Adrenal gland (tissue), 12 donors: ENCODE measurements around the gene PTPRQ. TPM values are rescaled to one million over a fixed set of nuclear protein-coding genes. Genes with fewer than 3 reads are reported as not detected.

ENCODE experiments used
- DNase-seq, 7 donors: peaks; one replicate each; pipeline ENCODE4 v3.0.0-alpha.2; 2019 to 2020
- H3K27ac ChIP-seq, 5 donors: fragments of 200-600 bp; sonication (generic) in 4 of 5; 1 replicate in 3 of 5; 2 replicates in 2 of 5; pipeline versions ENCODE4 v1.5.1 to v1.8.0; 2016 to 2020; ENCODE audit warnings: mild to moderate bottlenecking in 1 of 5
- H3K27me3 ChIP-seq: fragments of 200-600 bp; 2 replicates; pipeline ENCODE4 v1.8.0; 2021
- H3K36me3 ChIP-seq, 2 donors: fragments of 200-600 bp; replicated peaks in 1 of 2; 1 replicate in 1 of 2; 2 replicates in 1 of 2; pipeline versions ENCODE4 v1.5.1 to v1.8.0; 2018 to 2022
- H3K4me1 ChIP-seq, 2 donors: fragments of 200-600 bp; replicated peaks in 1 of 2; 1 replicate in 1 of 2; 2 replicates in 1 of 2; pipeline versions ENCODE4 v1.5.1 to v1.8.0; 2018 to 2021
- H3K4me3 ChIP-seq, 4 donors: fragments of 200-600 bp; sonication (generic) in 3 of 4; one replicate each; pipeline ENCODE4 v1.5.1; 2016 to 2018
- H3K9me3 ChIP-seq, 3 donors: fragments of 200-600 bp; sonication (generic) in 1 of 3; replicated peaks in 1 of 3; 1 replicate in 2 of 3; 2 replicates in 1 of 3; pipeline versions ENCODE4 v1.5.1 to v1.8.0; 2016 to 2021
- CTCF ChIP-seq, 6 experiments: fragments of 450-650 bp in 4 of 6; fragments of 200-600 bp in 2 of 6; sonication (generic) in 1 of 6; IDR thresholded peaks; 1 replicate in 5 of 6; 2 replicates in 1 of 6; pipeline versions ENCODE4 v1.5.1 to v1.8.0; 2016 to 2021; ENCODE audit warnings: antibody characterized with exemption in 6 of 6, mild to moderate bottlenecking in 2 of 6, moderate library complexity in 1 of 6
- POLR2A ChIP-seq, 2 donors: fragments of 450-650 bp; IDR thresholded peaks; one replicate each; pipeline ENCODE4 v1.6.1; 2017; ENCODE audit warnings: antibody characterized with exemption in 2 of 2, mild to moderate bottlenecking in 2 of 2, moderate library complexity in 1 of 2
- WGBS, 4 donors: extraction: QIAGEN DNeasy Blood & Tissue Kit in 2 of 4; methylation state at CpG; one replicate each; pipeline versions ENCODE4 v1.1.5 to v1.1.7; 2013 to 2017; 5-methylcytosine and 5-hydroxymethylcytosine counted together
- intact Hi-C, 2 donors: fragments of 100-400 bp; cut with DNase I; formaldehyde crosslinking; loops; one replicate each; pipeline versions ENCODE4 v1.14.1 to v1.15.0; 2022 to 2023
- polyA plus RNA-seq, 3 donors: library from polyadenylated mRNA; stranded (reverse); fragments of 200-250 nt in 2 of 3; fragments of 350-450 nt in 1 of 3; fragmentation: Illumina TruSeq in 1 of 3; extraction: RNeasy Lipid Tissue Mini Kit (QIAGEN cat#74804) in 1 of 3; gene quantifications; one replicate each; pipeline ENCODE4 v1.2.3, GENCODE V29; 2013 to 2014
- total RNA-seq, 9 donors: library from RNA; depleted of rRNA in 4 of 9; stranded (reverse); fragments of >200 nt in 4 of 9; fragments of 120-200 nt in 1 of 9; fragmentation: NEBNext Ultra II Directional in 1 of 9; extraction: Animal tissue kit (Norgen Biotek cat#: 25700) in 1 of 9; gene quantifications; one replicate each; pipeline versions ENCODE4 v1.1.0 to v1.2.4, GENCODE V29; 2013 to 2023
- donor health status: healthy with polysubstance abuse.
- donor health status: Bipolar disorder and iron deficiency.
- donor health status: DM: yes; HTN: yes; CAD: no.
- donor health status: DM: no; HTN: no; CAD: no.
- donor health status: DM: no; HTN: no; CAD: no.
- donor health status: DM: yes; HTN: yes; CAD: no.

PTPRQ gene
- total and polyA plus RNA-seq, 12 donors: under 0.01 to 0.27 (median 0.13) TPM; not detected in 2

DNA sequence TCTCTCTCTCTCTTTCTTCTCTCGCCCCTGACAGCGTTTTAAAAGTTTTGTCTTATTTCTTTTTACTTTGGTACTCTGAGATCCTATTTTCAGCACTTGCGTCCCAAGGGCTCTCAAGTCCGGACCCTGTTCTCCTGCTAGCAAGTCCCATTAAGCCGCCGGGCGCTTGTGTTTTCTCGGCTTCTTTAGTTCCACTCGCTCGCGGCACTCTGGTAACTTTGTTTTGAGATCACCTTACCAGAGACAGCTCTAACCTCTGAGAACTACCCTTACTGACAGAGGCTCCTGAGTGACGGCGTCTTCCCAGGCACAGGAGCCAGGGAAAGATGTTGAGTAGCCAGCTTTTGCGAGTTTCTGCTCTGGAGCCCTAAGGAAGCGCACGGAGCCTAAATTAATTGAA is 270.0 kb downstream of the PTPRQ start:
- TF ChIP-seq POLR2A (IDR thresholded peaks at IDR 0.05): no peak
- no peak overlapping the region for H3K4me3 ChIP-seq

DNA sequence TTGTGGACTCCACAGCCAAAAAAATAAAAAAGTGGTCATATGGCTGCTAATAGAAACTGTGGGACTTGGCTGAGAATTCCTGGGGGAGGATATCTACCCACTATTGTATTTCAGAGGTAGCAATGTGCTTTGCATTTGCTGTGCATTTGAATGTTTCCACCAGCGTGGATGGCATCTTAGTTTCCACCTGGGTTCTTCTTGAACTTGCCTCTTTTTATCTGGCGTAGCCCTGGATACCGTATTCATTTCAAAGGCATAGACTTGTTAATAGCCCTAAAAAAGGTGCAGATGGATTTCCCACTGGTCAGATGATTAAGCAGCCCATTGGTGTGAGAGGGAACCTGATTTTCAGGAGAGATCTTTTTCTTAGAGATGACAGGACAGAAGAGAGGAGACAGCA is 270.8 kb downstream of the PTPRQ start:
- intact Hi-C loops: no loop called here
- Histone ChIP-seq H3K9me3 (no peaks in the 10 kb centered on the region), H3K4me3 (no peak overlapping the region), H3K27me3 (peaks cover 23% of the 10 kb centered on the region), H3K27ac (no peak overlapping the region), H3K36me3 (no peaks in the 10 kb centered on the region), H3K4me1 (no peaks in the 10 kb centered on the region)
- WGBS, 4 donors: 39 to 69% (median 60%) methylated on average over 3 of the region's 3 CpGs
- no peak for DNase-seq
- TF ChIP-seq POLR2A (IDR thresholded peaks at IDR 0.05) (no peak), CTCF (IDR thresholded peaks at IDR 0.05) (no peak)

More for the DNA sequence above, 270.0 kb downstream of the PTPRQ start:
- Histone ChIP-seq H3K27ac (no peak overlapping the region), H3K27me3 (peaks cover 25% of the 10 kb centered on the region), H3K36me3 (no peaks in the 10 kb centered on the region), H3K4me1 (no peaks in the 10 kb centered on the region), H3K9me3 (no peaks in the 10 kb centered on the region)
- no peak for DNase-seq
- intact Hi-C loops: no loop called here
- WGBS, 4 donors: 9 to 20% (median 13%) methylated on average over 16 of the region's 16 CpGs

DNA sequence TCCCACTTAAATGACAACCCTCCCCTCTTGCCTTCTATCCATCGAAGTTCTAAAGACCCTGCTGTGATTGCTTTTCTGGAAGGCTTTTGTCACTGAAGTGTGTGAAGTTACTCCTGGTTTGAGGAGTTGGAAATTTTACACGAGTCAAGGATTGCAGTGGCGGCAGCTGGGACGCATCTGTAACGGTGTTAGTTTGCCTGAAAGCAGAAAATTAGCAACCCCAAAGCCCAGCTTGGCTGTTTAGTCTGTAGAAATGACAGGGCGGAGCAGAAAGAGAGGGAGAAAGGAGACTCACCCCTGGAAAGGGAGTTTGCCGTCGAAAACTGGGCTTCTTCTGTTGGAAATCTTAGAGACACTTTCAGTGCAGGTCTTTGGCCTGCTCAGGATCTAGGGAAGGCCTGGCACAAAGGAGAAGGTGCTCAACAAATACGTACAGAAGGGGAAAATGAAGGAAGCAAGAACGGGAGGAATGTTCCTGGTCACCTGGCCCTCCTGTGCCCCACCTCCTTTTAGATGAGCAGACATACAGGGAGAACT is 271.7 kb downstream of the PTPRQ start:
- intact Hi-C loops: no loop called here
- no peak for TF ChIP-seq CTCF (IDR thresholded peaks at IDR 0.05)
- no peak for TF ChIP-seq POLR2A (IDR thresholded peaks at IDR 0.05)
- Histone ChIP-seq H3K4me1 (no peaks in the 10 kb centered on the region), H3K9me3 (no peaks in the 10 kb centered on the region), H3K4me3 (no peak overlapping the region), H3K27me3 (peaks cover 19% of the 10 kb centered on the region), H3K36me3 (no peaks in the 10 kb centered on the region), H3K27ac (no peak overlapping the region)
- 28 to 41% (median 35%) methylated on average over 10 of the region's 10 CpGs for WGBS, 4 donors
- DNase-seq: no peak

GRCh38 chr12:80716696-80717469 is 272.8 kb downstream of the PTPRQ start, which contains the start of gene MYF5:
Gene MYF5, plus strand, starts transcription at chr12:80716912. Its CDS starts 152 bp downstream, at chr12:80717064.
- no peak for DNase-seq
- Histone ChIP-seq H3K4me1 (no peaks in the 10 kb centered on the region), H3K27me3 (peaks cover 19% of the 10 kb centered on the region), H3K4me3 (no peak within 1 kb of the TSS), H3K36me3 (no peaks in the 10 kb centered on the region), H3K27ac (no peak within 1 kb of the TSS), H3K9me3 (no peaks in the 10 kb centered on the region)
- TF ChIP-seq CTCF (IDR thresholded peaks at IDR 0.05) (no peak), POLR2A (IDR thresholded peaks at IDR 0.05) (no peak)
- 23 to 31% (median 27%) methylated on average over 15 to 45 of the region's 45 CpGs for WGBS, 4 donors
- intact Hi-C loops: no loop called here
